DMS79 (cell line): ENCODE results near the gene COL23A1.

Source experiments
- DNase-seq: peaks from one replicate; lab custom pipeline; 2025; lab: John Stamatoyannopoulos, UW

Gene COL23A1

DNA sequence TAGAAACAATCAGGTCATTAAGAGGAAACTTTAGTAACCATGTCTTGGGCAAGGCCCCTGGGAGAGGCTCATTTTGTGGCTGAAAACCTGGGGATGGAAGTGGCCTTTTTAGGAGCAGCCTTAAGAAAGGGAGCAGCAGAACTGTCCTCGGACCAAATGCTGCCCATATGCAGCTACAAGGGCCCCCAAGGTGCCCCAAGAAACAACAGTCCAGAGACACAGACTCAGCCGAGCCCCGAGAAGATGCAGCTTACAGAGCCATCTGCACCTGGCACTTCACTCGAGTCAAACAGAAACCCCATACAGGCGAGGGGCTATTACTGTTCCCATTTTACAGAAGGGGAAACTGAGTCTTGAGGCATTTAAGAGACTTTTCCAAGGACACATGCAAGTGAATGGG lies 58.0 kb downstream of the COL23A1 start:
- no peak for DNase-seq

DNA sequence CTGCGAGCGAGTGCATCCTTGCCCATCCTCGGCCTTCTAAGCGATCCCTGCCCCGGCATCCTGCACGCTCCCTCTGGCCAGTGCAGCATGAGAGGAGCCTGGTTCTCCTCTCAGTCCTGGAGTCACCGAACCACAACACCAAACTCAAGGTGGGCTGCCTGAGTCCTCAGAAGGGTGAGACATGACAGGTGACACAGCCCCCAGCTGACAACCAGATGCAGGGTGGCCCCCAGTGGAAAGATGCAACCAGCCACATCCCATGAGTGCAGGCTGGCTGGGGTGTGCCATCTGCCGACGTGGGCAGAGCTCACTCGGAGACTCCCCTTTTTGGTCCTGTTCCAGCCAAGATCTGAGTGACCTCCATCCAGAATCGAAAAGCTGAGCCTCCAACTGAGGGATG lies 58.4 kb downstream of the COL23A1 start:
- no peak for DNase-seq

DNA sequence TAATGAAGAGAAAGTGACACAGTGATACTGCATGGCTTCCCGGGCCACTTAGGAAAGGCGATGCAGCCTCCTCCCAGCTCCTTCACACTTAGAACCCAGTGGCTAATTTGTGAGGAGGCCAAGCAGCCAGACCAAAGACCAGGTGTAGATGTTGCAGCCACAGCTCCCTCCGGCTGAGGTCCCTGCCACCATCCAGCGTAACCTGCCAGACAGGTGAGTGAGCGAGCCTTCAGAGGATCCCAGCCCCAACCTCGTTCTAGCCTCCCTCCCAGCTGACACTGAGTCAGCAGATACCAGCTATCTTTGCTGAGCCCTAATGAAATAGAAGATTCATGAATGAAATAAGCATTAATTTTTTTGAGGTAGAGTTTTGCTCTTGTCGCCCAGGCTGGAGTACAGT lies 59.7 kb downstream of the COL23A1 start:
- no peak for DNase-seq

DNA sequence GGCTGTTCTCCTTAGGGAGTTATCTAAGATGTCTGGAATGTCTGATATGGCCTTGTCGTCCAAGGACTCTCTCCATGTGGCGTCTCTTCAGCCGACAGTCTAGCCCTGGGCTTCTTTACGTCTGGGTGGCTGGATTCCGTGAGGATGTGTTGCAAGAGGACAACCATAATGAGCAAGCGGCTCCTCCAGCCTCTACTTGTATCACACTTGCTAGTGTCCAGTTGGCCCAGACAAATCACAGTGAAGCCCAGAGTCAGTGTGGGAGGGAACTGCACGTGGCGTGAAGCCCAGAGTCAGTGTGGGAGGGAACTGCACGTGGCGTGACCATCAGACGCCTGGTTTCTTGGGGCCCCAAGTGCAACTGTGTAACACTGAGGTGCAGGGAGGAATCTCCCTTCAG lies 61.1 kb downstream of the COL23A1 start:
- no peak for DNase-seq

DNA sequence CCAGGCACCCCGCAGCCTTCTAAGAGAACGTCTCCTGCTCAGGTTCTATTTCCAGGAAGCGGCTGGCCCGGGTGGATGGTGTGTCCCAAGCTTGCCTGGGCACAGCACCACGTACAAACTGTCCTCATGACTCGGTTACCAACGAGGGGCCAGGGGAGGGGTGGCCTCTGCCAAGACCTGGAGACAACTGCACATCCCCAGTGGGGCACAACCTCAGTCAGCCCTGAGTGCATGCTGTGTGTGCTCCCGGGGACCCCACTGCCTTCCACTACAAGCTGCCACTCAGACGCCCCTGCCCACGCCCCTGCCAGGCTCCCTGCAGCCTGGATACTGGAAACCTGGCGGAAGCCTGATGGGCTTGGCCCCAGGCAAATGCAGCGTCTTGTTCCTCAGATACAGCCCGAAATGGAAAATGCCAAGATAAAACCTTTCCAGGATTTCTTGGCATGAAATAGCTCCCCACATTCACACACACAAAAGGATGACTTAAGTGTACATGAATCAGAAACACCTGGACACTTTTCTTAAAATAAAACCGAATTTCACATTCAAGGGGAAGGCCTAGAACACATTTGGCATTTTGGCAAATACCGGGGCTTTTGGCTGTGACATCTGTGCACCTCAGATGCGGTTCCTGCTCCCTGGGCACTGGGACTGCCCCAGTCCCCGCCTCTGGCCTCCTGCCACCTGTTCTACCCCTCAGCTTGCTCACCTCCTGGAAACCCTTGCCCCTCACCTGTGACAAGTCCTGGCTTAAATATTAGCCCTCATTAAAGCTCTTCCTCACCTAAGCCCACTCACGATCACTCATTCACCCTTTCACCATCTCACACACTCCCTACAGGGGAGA lies 62.5 kb downstream of the COL23A1 start:
- no peak for DNase-seq

- DNase-seq, result no peak
Measured at GRCh38 chr5:178526773-178527457, 63.3 kb downstream of the COL23A1 start.

DNA sequence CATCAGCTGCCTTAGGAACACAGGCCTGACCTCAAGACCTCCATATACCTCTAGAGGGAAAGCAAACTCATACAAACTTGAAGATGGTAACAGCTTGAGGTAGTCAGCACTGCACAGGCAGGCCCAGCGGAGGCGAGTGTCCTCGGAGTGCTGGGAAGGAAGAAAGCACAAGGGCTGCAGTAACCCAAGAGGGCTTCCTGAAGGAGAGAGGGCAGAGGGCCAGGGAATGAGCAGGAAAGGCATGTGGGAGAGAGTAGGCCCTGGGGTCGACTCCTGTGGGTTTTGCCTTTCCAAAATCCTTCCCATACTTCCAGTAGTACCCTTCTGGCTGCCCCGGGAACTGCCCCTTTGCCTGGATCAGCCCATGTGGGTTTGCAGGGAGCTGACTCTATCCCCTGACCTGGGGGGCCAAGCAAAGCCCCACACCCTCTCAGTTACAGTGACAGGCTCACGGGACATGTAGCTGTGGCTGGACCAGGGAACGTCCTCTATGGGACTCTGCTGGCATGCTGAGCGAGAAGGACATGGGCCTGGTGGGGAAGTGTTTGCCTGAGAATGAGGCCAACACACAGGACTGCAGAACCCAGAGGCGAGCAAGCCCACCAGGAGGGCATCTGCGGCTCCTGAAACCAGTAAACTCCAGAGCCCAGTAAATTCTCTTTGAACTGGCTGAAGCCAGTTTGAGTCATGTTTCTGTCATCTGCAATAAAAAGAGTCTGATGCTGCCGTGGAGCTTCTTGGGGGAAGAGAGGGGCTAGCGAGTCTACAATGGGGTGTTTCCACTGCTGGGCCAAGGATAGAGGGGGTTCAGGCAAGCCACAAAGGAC lies 64.1 kb downstream of the COL23A1 start:
- no peak for DNase-seq

DNA sequence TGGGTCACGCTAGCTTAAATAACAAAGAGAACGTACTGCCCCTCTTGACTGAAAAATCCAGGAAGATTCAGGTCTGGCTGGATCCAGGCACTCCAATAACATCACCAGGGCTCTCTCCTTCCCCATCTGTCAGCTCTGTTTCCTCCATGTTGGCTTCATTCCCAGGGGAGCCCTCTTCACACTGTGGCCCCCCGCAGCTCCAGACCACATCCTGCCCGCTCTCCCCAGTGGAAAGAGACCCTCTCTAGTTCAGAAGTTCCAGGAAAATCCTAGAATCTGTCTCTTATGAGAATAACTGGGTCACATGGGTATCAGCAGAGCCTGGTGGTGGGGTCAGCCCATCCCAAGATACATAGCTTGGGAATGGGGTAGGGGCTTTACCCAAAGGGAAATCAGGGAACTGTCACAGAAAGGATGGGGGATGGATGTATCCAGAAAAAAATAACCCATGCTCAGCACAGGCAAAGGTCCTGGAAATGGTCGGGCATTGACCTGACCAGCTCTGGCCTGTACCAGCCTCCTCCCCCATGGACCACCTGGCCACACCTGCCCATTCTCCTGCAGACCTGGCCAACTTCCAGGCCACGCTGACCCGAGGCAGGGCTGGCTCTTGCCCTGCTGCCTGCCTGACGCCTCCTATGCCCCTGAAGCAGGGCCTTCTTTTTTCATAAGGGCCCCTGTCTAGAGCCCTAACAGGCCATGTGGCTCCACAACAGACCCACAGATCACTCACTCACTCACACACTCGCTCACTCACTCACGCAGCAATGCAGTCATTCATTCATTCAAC lies 65.9 kb downstream of the COL23A1 start:
- DNase-seq, result no peak

GRCh38 chr5:178522361-178522760 lies 67.8 kb downstream of the COL23A1 start:
- no peak for DNase-seq

DNA sequence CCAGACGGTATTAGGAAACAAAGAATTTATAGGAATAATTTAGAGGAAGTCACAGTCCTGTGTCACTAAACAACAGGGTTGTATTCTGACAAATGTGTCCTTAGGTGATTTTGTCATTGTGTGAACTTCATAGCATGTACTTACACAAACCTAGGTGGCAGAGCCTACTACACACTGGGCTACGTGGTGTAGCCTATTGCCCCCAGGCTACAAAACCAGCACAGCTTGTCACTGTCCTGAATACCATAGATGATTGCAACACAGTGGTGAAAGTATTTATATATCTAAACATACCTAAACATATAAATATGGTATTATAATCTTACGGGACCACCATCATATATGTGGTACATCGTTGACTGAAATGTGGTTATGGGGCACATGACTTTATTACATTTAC lies 69.3 kb downstream of the COL23A1 start:
- no peak for DNase-seq

DNA sequence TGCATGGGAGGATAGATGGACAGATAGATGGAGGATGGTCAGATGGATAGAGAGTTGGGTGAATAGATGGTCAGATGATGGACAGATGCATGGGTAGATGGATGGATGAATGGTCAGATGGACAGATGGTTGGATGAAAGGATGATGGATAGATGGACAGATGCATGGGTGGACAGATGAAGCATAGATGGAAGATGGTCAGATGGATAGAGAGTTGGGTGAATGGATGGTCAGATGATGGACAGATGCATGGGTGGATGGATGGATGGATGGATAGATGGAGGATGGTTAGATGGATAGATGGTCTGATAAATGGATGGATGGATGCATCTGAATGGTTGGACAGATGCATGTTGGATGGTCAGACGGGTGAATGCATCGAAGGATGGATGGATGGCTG lies 70.4 kb downstream of the COL23A1 start:
- DNase-seq, result no peak

DNA sequence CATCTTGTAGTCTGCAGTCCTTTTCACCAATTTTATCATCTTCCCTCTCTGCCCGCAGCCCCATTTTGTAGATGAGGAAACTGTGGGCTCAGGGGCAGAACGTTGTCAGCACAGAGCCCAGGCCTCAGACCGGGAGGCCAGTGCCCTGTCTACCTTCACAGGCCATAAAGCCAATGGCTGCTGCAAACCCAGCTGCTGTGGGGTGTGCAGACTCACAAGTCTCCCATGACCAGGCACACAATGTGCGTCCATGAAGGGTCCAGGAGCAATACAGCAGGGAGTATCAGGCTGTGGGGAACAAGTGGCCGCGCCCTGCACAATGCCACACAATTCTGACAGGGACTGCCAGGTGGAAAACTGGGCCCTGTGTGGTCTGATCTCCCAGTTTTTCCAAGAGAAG lies 71.0 kb downstream of the COL23A1 start:
- DNase-seq, result no peak

DNA sequence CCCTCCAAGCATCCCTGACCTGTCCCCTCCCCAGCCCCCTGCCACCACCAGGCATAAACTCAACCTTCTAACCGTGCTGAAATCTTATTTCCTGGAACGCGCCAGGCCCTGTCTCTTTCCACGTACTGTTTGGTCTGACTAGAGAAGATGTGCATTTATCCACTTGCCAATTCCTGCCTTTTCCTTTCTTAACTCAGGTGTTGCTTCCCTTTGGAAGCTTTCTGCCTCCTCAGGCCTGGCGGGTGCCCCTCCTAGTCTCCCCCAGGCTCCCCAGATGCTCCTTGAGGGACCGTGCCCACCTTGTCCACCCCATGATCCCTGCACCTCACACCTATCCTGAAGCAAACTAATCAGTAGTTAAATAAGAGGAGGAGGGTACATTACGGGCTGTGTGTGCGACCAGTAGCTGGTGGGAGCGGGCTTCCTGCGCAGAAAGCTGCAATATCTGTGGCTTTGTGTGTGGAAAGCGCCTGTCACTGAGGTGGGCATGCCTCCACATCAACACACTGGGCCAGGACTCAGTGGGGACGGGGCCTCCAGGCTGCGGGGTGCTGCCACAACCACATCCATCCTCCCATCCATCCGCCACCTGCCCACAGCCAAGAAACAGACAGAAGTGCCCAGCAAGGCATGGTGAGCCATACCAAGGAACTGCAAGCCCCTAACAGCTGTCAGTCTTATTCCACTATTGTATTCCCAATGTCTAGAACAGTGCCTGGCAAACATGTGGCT lies 73.5 kb downstream of the COL23A1 start:
- DNase-seq, result no peak

GRCh38 chr5:178515776-178516503 lies 74.3 kb downstream of the COL23A1 start:
- no peak for DNase-seq

- no peak for DNase-seq
Measured at GRCh38 chr5:178514851-178515418, 75.3 kb downstream of the COL23A1 start.

GRCh38 chr5:178511172-178511571 lies 79.0 kb downstream of the COL23A1 start:
- DNase-seq, result no peak

- DNase-seq, result no peak
Measured at GRCh38 chr5:178509491-178510057, 80.6 kb downstream of the COL23A1 start.

GRCh38 chr5:178507151-178507932 lies 82.9 kb downstream of the COL23A1 start:
- no peak for DNase-seq
